HCT116 (cell line): Measurements from ENCODE around the gene CYTIP. TPM values are rescaled to one million over a fixed set of nuclear protein-coding genes. Genes with fewer than 3 reads are reported as not detected.

Experiments used
- ATAC-seq: fragments of 200-7000 bp; cut with Tn5 transposase; 2 replicates; pipeline ENCODE4 v1.9.1; 2020; ENCODE audit warnings: mild to moderate bottlenecking, moderate library complexity
- BruUV-seq: library from RNA; stranded (reverse); fragments of 400-500 nt; replicated peaks from 2 replicates; lab custom pipeline; 2021; lab: Mats Ljungman, UMichigan
- CTCF ChIA-PET: fragments of 300-600 bp; sonication (Branson Sonifier 250); formaldehyde crosslinking; loops from one replicate; lab custom pipeline; 2021; ENCODE audit warnings: antibody characterized with exemption; lab: Charles Lee
- POLR2A ChIA-PET: fragments of 300-600, 350-600 bp; sonication (Branson Sonifier 250); formaldehyde crosslinking; loops from one replicate; lab custom pipeline; 2021; ENCODE audit warnings: antibody characterized with exemption; lab: Charles Lee
- RAD21 ChIA-PET, 2 experiments: fragments of 300-600 bp; sonication (Branson Sonifier 250); formaldehyde crosslinking; loops; one replicate each; lab custom pipeline; 2023; ENCODE audit warnings: low total read pairs in 2 of 2; ENCODE audit not compliant: uncharacterized antibody in 2 of 2, unreplicated experiment in 2 of 2, low non-redundant PET in 1 of 2; lab: Charles Lee
- DNase-seq: peaks from one replicate; pipeline ENCODE4 v3.0.0-alpha.2; 2010; ENCODE audit warnings: low read depth, low spot score
- H2AFZ ChIP-seq: fragments of 200-600 bp; shearing (Covaris generic), sonication (generic); 2 replicates; pipeline ENCODE4 v1.6.1; 2017; ENCODE audit warnings: low read depth, mixed run types, mixed read lengths, antibody characterized with exemption, low read length; ENCODE audit not compliant: poor library complexity, severe bottlenecking
- H3K27ac ChIP-seq: 2 replicates; pipeline ENCODE4 v1.5.1; 2012; ENCODE audit warnings: low read depth, low read length
- H3K27me3 ChIP-seq: fragments of 200-600 bp; sonication (generic); 2 replicates; pipeline ENCODE4 v1.6.1; 2016; ENCODE audit warnings: mixed run types, low read length, mixed read lengths; ENCODE audit not compliant: insufficient read depth
- H3K36me3 ChIP-seq, 2 experiments: fragments of 200-500 bp in 1 of 2; fragments of 200-600 bp in 1 of 2; sonication (Bioruptor generic) in 1 of 2; sonication (generic) in 1 of 2; 2 replicates each; pipeline versions ENCODE4 v1.5.1 to v1.6.1; 2014 to 2016; ENCODE audit warnings: low read length in 2 of 2, inconsistent platforms in 1 of 2, mixed read lengths in 1 of 2, mixed run types in 1 of 2; ENCODE audit not compliant: insufficient read depth in 2 of 2, control insufficient read depth in 1 of 2
- H3K4me1 ChIP-seq, 2 experiments: fragments of 200-600 bp in 1 of 2; sonication (generic) in 1 of 2; 2 replicates each; pipeline versions ENCODE4 v1.5.1 to v1.6.1; 2012 to 2017; ENCODE audit warnings: low read length in 2 of 2, inconsistent platforms in 1 of 2, mild to moderate bottlenecking in 1 of 2, mixed read lengths in 1 of 2, mixed run types in 1 of 2, moderate library complexity in 1 of 2; ENCODE audit not compliant: insufficient read depth in 2 of 2, control insufficient read depth in 1 of 2
- H3K4me2 ChIP-seq: fragments of 200-600 bp; sonication (generic); 2 replicates; pipeline ENCODE4 v1.6.1; 2017; ENCODE audit warnings: mixed run types, low read length, mixed read lengths
- H3K4me3 ChIP-seq, 2 experiments: fragments of 200-600 bp in 1 of 2; sonication (generic) in 1 of 2; replicated peaks in 1 of 2; 2 replicates each; pipeline ENCODE4 v1.5.1; 2011 to 2016; ENCODE audit warnings: low read length in 2 of 2, control low read depth in 1 of 2, low read depth in 1 of 2, mild to moderate bottlenecking in 1 of 2, mixed read lengths in 1 of 2, mixed run types in 1 of 2
- H3K79me2 ChIP-seq: fragments of 200-600 bp; sonication (generic); 2 replicates; pipeline ENCODE4 v1.6.1; 2017; ENCODE audit warnings: mild to moderate bottlenecking, mixed run types, low read length, moderate library complexity, mixed read lengths; ENCODE audit not compliant: insufficient read depth
- H3K9ac ChIP-seq: fragments of 200-600 bp; sonication (generic); 2 replicates; pipeline ENCODE4 v1.6.1; 2016; ENCODE audit warnings: low read length, mixed read lengths
- H3K9me2 ChIP-seq: fragments of 200-600 bp; sonication (generic), shearing (Covaris generic); 2 replicates; pipeline ENCODE4 v1.6.1; 2017; ENCODE audit warnings: mixed run types, mild to moderate bottlenecking, moderate library complexity; ENCODE audit not compliant: insufficient read depth
- H3K9me3 ChIP-seq, 2 experiments: fragments of 200-500 bp in 1 of 2; fragments of 200-600 bp in 1 of 2; sonication (Bioruptor generic) in 1 of 2; sonication (generic) in 1 of 2; 2 replicates each; pipeline ENCODE4 v1.6.1; 2014 to 2017; ENCODE audit warnings: low read length in 2 of 2, mixed read lengths in 2 of 2, inconsistent platforms in 1 of 2, low read depth in 1 of 2, mild to moderate bottlenecking in 1 of 2, mixed run types in 1 of 2, moderate library complexity in 1 of 2; ENCODE audit not compliant: control insufficient read depth in 1 of 2, insufficient read depth in 1 of 2
- H4K20me1 ChIP-seq: fragments of 200-600 bp; sonication (generic), shearing (Covaris generic); 2 replicates; pipeline ENCODE4 v1.6.1; 2017; ENCODE audit warnings: mixed run types, mild to moderate bottlenecking, moderate library complexity; ENCODE audit not compliant: insufficient read depth
- ATF3 ChIP-seq: IDR thresholded peaks from 2 replicates; pipeline ENCODE4 v1.6.1; 2012
- CBX3 ChIP-seq: IDR thresholded peaks from 2 replicates; pipeline ENCODE4 v1.6.1; 2012; ENCODE audit warnings: low read depth
- EZH2 ChIP-seq: fragments of 200-600 bp; sonication (generic); IDR thresholded peaks from 2 replicates; pipeline ENCODE4 v1.6.1; 2017; ENCODE audit warnings: antibody characterized with exemption, mixed run types
- JUND ChIP-seq: IDR thresholded peaks from 2 replicates; pipeline ENCODE4 v1.6.1; 2012
- MAX ChIP-seq: IDR thresholded peaks from 2 replicates; pipeline ENCODE4 v1.6.1; 2012
- POLR2A ChIP-seq: IDR thresholded peaks from 2 replicates; pipeline ENCODE4 v1.7.0; 2011; ENCODE audit warnings: borderline replicate concordance; ENCODE audit not compliant: insufficient read depth, insufficient read length; ENCODE audit errors: extremely low read depth
- POLR2AphosphoS5 ChIP-seq: IDR thresholded peaks from 2 replicates; pipeline ENCODE4 v1.6.1; 2011; ENCODE audit warnings: mild to moderate bottlenecking, low read depth, low read length, moderate library complexity
- REST ChIP-seq: IDR thresholded peaks from 2 replicates; pipeline ENCODE4 v1.6.1; 2012; ENCODE audit warnings: low read depth
- SIN3A ChIP-seq: IDR thresholded peaks from 2 replicates; pipeline ENCODE4 v1.6.1; 2012; ENCODE audit warnings: low read depth
- SP1 ChIP-seq: IDR thresholded peaks from 2 replicates; pipeline ENCODE4 v1.6.1; 2012; ENCODE audit warnings: low read depth
- TCF7L2 ChIP-seq: IDR thresholded peaks from 2 replicates; pipeline ENCODE4 v1.7.0; 2011; ENCODE audit warnings: borderline replicate concordance, inconsistent platforms; ENCODE audit not compliant: insufficient read depth, insufficient read length; ENCODE audit errors: extremely low read depth
- YY1 ChIP-seq: IDR thresholded peaks from 2 replicates; pipeline ENCODE4 v1.6.1; 2011; ENCODE audit warnings: low read length, low read depth, moderate library complexity, mild to moderate bottlenecking; ENCODE audit not compliant: insufficient replicate concordance; ENCODE audit errors: extremely low read depth
- ZBTB33 ChIP-seq: IDR thresholded peaks from 2 replicates; pipeline ENCODE4 v1.6.1; 2011; ENCODE audit warnings: mild to moderate bottlenecking, low read length, moderate library complexity; ENCODE audit not compliant: insufficient replicate concordance; ENCODE audit errors: extremely low read depth
- ZFX ChIP-seq: fragments of 450-650 bp; IDR thresholded peaks from 2 replicates; pipeline ENCODE4 v1.6.1; 2017
- intact Hi-C: fragments of 100-400 bp; cut with micrococcal nuclease; formaldehyde crosslinking; loops from 2 replicates; pipeline ENCODE4 v1.10.0; 2022
- total RNA-seq: library from RNA; stranded (reverse); gene quantifications from one replicate; pipeline ENCODE4 v1.2.1, GENCODE V29; 2021; ENCODE audit not compliant: unreplicated experiment

Gene CYTIP
- total RNA-seq, 1 experiment from 2014 or later: 0.64 TPM

GRCh38 chr2:157473581-157473980 is 29.7 kb upstream of the CYTIP start:
- CTCF ChIA-PET: no interaction called here
- TF ChIP-seq ZFX (no peak), JUND (no peak), EZH2 (no peak), SIN3A (no peak), POLR2AphosphoS5 (no peak), YY1 (no peak), ZBTB33 (no peak), CBX3 (no peak), TCF7L2 (no peak), POLR2A (no peak), SP1 (no peak), MAX (no peak), ATF3 (no peak), REST (no peak)
- Histone ChIP-seq H3K9me2 (no peaks in the 10 kb centered on the region), H3K27me3 (no peaks in the 10 kb centered on the region), H4K20me1 (no peaks in the 10 kb centered on the region), H3K4me3 (no peak overlapping the region), H3K9ac (no peak overlapping the region), H3K4me2 (no peak overlapping the region), H3K4me1 (no peaks in the 10 kb centered on the region), H3K9me3 (no peaks in the 10 kb centered on the region), H2AFZ (no peak overlapping the region), H3K79me2 (no peaks in the 10 kb centered on the region), H3K36me3 (no peaks in the 10 kb centered on the region), H3K27ac (no peak overlapping the region)
- DNase-seq: no peak
- RAD21 ChIA-PET: no interaction called here
- ATAC-seq: no peak
- intact Hi-C loops: no loop called here
- POLR2A ChIA-PET: no interaction called here
- no TSS peak for BruUV-seq
